MCF 10A (cell line): ENCODE data around the gene ARHGAP19. TPM values are rescaled to one million over a fixed set of nuclear protein-coding genes. Genes with fewer than 3 reads are reported as not detected.

Source experiments
- BruUV-seq: library from RNA; stranded (reverse); fragments of 400-500 nt; replicated peaks from 2 replicates; lab custom pipeline; 2021; lab: Mats Ljungman, UMichigan
- CTCF ChIA-PET: fragments of 300-600 bp; sonication (Branson Sonifier 250); formaldehyde crosslinking; extraction: SDS; loops from one replicate; lab custom pipeline; 2021; ENCODE audit warnings: antibody characterized with exemption, inconsistent platforms; lab: Yijun Ruan, JAX
- POLR2A ChIA-PET: fragments of 300-600, 350-650 bp; sonication (Branson Sonifier 250); formaldehyde crosslinking; extraction: SDS; loops from one replicate; lab custom pipeline; 2020; ENCODE audit warnings: antibody characterized with exemption, inconsistent platforms; lab: Yijun Ruan, JAX
- DNase-seq: peaks from one replicate; pipeline ENCODE4 v3.0.0-alpha.2; 2018; ENCODE audit not compliant: unreplicated experiment
- H3K27ac Mint-ChIP-seq: one replicate; pipeline ENCODE4 v1.8.0; 2022; ENCODE audit warnings: mild to moderate bottlenecking, low read depth, mixed read lengths; ENCODE audit not compliant: unreplicated experiment
- H3K27me3 Mint-ChIP-seq: one replicate; pipeline ENCODE4 v1.8.0; 2022; ENCODE audit warnings: mixed read lengths; ENCODE audit not compliant: insufficient read depth, unreplicated experiment
- H3K36me3 Mint-ChIP-seq: one replicate; pipeline ENCODE4 v1.8.0; 2022; ENCODE audit warnings: mild to moderate bottlenecking, moderate library complexity, mixed read lengths; ENCODE audit not compliant: insufficient read depth, unreplicated experiment
- H3K4me1 Mint-ChIP-seq: one replicate; pipeline ENCODE4 v1.8.0; 2022; ENCODE audit warnings: mixed read lengths; ENCODE audit not compliant: insufficient read depth, unreplicated experiment
- H3K4me3 Mint-ChIP-seq: one replicate; pipeline ENCODE4 v1.8.0; 2022; ENCODE audit warnings: mild to moderate bottlenecking, moderate library complexity, mixed read lengths; ENCODE audit not compliant: unreplicated experiment
- H3K9me3 Mint-ChIP-seq: one replicate; pipeline ENCODE4 v1.8.0; 2022; ENCODE audit warnings: mixed read lengths; ENCODE audit not compliant: unreplicated experiment
- CTCF ChIP-seq: fragments of 200-600 bp; IDR thresholded peaks from one replicate; pipeline ENCODE4 v1.8.0; 2022; ENCODE audit warnings: antibody characterized with exemption, mild to moderate bottlenecking; ENCODE audit not compliant: unreplicated experiment
- intact Hi-C: fragments of 100-400 bp; cut with micrococcal nuclease; formaldehyde crosslinking; loops from 2 replicates; pipeline ENCODE4 v1.14.1; 2022
- total RNA-seq: library from RNA; stranded (reverse); gene quantifications from 2 replicates; pipeline ENCODE4 v1.2.3, GENCODE V29; 2022

The ARHGAP19 gene
- total RNA-seq, 1 experiment from 2014 or later = 11.7 TPM

- POLR2A ChIA-PET = interaction anchor here (0.6 to 1.2 kb wide), 11 partner anchors 12 to 76 kb away, joined by 3 to 10 read pairs (median 4); partner anchors contain the start of genes ARHGAP19, FRAT1 and RRP12
Measured at GRCh38 chr10:97336942-97337831, 44.8 kb upstream of the ARHGAP19 start.

GRCh38 chr10:97336446-97336845 is 44.0 kb upstream of the ARHGAP19 start:
- peak overlapping the region; percentile 98 for H3K27ac Mint-ChIP-seq
- peaks cover 20% of the 10 kb centered on the region for H3K4me1 Mint-ChIP-seq
- intact Hi-C loops = no loop called here

More at GRCh38 chr10:97336942-97337831, 44.8 kb upstream of the ARHGAP19 start:
- peak overlapping the region; percentile 93 for H3K4me3 Mint-ChIP-seq
- CTCF ChIA-PET = interaction anchor here (0.7 to 1.5 kb wide), 3 partner anchors 59 to 111 kb away, joined by 3 to 5 read pairs (median 3); no protein-coding TSS in a partner anchor
- H3K27me3 Mint-ChIP-seq = no peaks in the 10 kb centered on the region
- peaks cover 19% of the 10 kb centered on the region for H3K4me1 Mint-ChIP-seq
- peak; percentile 47 for DNase-seq
- TF ChIP-seq CTCF = no peak
- no TSS peak for BruUV-seq
- H3K27ac Mint-ChIP-seq = peak overlapping the region; percentile 98
- intact Hi-C loops = no loop called here
- peaks cover 12% of the 10 kb centered on the region for H3K36me3 Mint-ChIP-seq
- no peaks in the 10 kb centered on the region for H3K9me3 Mint-ChIP-seq

GRCh38 chr10:97336006-97336405 is 43.6 kb upstream of the ARHGAP19 start:
- H3K27ac Mint-ChIP-seq = peak overlapping the region; percentile 98
- POLR2A ChIA-PET = interaction anchor here (1.2 to 8.8 kb wide), 3 partner anchors 17 to 64 kb away, joined by 10 to 158 read pairs (median 69); partner anchors contain the start of genes FRAT1 and RRP12
- no peaks in the 10 kb centered on the region for H3K9me3 Mint-ChIP-seq
- BruUV-seq = no TSS peak
- H3K4me1 Mint-ChIP-seq = peaks cover 24% of the 10 kb centered on the region
- CTCF ChIA-PET = interaction anchor here (0.7 kb wide), 1 partner anchor 23 kb away, joined by 3 read pairs; no protein-coding TSS in a partner anchor
- peaks cover 16% of the 10 kb centered on the region for H3K36me3 Mint-ChIP-seq
- H3K4me3 Mint-ChIP-seq = peak overlapping the region; percentile 93
- intact Hi-C loops = no loop called here
- DNase-seq = no peak
- no peaks in the 10 kb centered on the region for H3K27me3 Mint-ChIP-seq
- no peak for TF ChIP-seq CTCF

More at GRCh38 chr10:97336446-97336845, 44.0 kb upstream of the ARHGAP19 start:
- ChIA-PET POLR2A (interaction anchor here (0.6 to 1.2 kb wide), 7 partner anchors 17 to 76 kb away, joined by 3 to 10 read pairs (median 5); partner anchors contain the start of genes ARHGAP19, FRAT1 and RRP12), CTCF (interaction anchor here (0.7 kb wide), 2 partner anchors 79 to 112 kb away, joined by 3 read pairs; no protein-coding TSS in a partner anchor)
- Mint-ChIP-seq H3K27me3 (no peaks in the 10 kb centered on the region), H3K4me3 (peak overlapping the region; percentile 93), H3K36me3 (peaks cover 12% of the 10 kb centered on the region), H3K9me3 (no peaks in the 10 kb centered on the region)
- DNase-seq = no peak
- TF ChIP-seq CTCF = no peak
- BruUV-seq = no TSS peak
